Measurements from ENCODE around the gene C9orf72. TPM values are rescaled to one million over a fixed set of nuclear protein-coding genes. Genes with fewer than 3 reads are reported as not detected.
"Not testable (repeated sequence)": the region's sequence is repeated elsewhere in the genome, so short reads cannot be mapped to it uniquely, and the experiment has no call there.

C9orf72 gene, protein sequence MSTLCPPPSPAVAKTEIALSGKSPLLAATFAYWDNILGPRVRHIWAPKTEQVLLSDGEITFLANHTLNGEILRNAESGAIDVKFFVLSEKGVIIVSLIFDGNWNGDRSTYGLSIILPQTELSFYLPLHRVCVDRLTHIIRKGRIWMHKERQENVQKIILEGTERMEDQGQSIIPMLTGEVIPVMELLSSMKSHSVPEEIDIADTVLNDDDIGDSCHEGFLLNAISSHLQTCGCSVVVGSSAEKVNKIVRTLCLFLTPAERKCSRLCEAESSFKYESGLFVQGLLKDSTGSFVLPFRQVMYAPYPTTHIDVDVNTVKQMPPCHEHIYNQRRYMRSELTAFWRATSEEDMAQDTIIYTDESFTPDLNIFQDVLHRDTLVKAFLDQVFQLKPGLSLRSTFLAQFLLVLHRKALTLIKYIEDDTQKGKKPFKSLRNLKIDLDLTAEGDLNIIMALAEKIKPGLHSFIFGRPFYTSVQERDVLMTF
- total RNA-seq: 10 to 100 TPM; 12.8 to 15.2 TPM
- long read RNA-seq, transcript C9orf72-203 (11 exons, 3,200 nt): major isoform, 6 of 14 reads
- long read RNA-seq, partial matches to known transcripts: 3 of 14 reads
- long read RNA-seq, other reads (novel, unspliced or antisense): 2 of 14 reads

DNA sequence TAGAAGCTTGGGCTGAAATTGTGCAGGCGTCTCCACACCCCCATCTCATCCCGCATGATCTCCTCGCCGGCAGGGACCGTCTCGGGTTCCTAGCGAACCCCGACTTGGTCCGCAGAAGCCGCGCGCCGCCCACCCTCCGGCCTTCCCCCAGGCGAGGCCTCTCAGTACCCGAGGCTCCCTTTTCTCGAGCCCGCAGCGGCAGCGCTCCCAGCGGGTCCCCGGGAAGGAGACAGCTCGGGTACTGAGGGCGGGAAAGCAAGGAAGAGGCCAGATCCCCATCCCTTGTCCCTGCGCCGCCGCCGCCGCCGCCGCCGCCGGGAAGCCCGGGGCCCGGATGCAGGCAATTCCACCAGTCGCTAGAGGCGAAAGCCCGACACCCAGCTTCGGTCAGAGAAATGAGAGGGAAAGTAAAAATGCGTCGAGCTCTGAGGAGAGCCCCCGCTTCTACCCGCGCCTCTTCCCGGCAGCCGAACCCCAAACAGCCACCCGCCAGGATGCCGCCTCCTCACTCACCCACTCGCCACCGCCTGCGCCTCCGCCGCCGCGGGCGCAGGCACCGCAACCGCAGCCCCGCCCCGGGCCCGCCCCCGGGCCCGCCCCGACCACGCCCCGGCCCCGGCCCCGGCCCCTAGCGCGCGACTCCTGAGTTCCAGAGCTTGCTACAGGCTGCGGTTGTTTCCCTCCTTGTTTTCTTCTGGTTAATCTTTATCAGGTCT is at the start of gene C9orf72:
TSS of gene C9orf72 (minus strand) at position 564 of the 716 bp plus-strand sequence. CDS start 6,361 bp downstream, outside the sequence.
- intact Hi-C loops (cut with DNase I): no loop called here
- ATAC-seq: peak; percentile 97 to 98
- peak; percentile 82 for DNase-seq

DNA sequence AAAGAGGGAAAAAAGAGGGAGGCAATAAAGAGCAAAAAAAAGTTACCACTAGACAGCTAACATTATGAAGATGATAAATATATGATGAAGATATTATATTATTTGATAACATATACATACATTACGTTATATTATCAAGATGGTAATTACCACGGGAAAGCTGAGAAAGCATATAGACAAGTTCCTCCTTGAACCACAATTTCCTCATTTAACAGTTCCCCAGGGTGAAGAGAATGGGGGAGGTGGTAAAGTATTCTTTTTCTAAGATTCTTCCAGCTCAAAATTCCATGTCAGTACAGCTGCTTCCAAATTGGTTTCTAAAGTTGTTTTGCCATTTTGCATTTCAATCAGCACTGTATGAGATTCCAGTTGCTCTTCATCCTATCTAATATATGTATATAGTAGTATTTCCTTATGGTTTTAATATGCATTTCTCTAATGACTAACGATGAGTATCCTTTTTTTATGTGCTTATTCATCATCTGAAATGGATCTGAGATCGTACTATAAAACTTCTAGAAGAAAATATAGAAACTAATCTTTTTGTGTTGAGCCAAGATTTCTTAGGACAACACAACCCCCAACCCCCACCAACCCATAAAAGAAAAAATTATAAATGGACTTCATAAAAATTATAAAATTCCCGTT is 49.5 kb upstream of the C9orf72 start:
- DNase-seq (no peak), ATAC-seq (no peak)
- intact Hi-C loops (cut with DNase I): no loop called here

GRCh38 chr9:27619743-27620142 is 46.5 kb upstream of the C9orf72 start:
- DNase-seq: no peak
- intact Hi-C loops (cut with DNase I): no loop called here
- ATAC-seq: no peak

DNA sequence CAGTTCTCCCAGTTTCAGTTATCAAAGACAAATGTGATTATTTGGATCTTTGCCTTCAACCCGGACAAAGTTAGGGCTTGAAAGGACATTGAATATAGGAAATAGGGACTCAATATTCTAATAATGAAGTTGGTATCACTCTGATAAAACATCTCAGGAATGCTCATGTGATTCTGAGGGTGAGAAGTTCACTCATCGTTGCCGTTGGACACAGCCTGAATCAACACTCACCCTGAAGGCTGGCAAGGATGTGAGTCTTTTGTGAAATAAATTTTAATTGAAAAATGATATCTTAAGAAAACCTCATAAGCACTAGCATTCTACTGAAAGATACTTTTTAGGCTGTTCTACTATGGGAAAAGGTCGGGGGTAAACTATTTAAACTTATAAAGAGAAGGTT is 44.8 kb upstream of the C9orf72 start:
- no peak for DNase-seq
- intact Hi-C loops (cut with DNase I): no loop called here
- ATAC-seq: no peak

DNA sequence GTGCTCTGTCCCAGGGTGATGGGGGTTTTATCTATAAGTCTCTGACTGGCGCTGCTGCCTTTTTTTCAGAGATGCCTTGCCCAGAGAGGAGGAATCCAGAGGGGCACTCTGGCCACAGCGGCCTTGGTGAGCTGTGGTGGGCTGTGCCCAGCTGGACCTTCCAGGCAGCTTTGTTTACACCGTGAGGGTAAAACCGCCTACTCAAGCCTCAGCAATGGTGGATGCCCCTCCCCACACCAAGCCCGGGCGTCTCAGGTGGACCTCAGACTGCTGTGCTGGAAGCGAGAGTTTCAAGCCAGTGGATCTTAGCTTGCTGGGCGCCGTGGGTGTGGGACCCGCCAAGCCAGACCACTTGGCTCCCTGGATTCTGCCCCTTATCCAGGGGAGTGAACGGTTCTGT is 41.3 kb upstream of the C9orf72 start:
- ATAC-seq: no peak
- no peak for DNase-seq
- intact Hi-C loops (cut with DNase I): no loop called here

DNA sequence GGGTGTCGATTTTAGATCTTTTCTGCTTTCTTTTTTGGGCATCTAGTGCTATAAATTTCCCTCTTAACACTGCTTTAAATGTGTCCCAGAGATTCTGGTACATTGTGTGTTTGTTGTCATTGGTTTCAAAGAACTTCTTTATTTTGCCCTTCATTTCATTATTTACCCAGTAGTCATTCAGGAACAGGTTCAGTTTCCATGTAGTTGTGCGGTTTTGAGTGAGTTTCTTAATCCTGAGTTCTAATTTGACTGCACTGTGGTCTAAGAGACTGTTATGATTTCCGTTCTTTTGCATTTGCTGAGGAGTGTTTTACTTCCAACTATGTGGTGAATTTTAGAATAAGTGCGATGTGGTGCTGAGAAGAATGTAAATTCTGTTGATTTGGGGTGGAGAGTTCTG is 38.8 kb upstream of the C9orf72 start:
- ATAC-seq; DNase-seq; intact Hi-C loops (cut with DNase I): not testable (repeated sequence)

DNA sequence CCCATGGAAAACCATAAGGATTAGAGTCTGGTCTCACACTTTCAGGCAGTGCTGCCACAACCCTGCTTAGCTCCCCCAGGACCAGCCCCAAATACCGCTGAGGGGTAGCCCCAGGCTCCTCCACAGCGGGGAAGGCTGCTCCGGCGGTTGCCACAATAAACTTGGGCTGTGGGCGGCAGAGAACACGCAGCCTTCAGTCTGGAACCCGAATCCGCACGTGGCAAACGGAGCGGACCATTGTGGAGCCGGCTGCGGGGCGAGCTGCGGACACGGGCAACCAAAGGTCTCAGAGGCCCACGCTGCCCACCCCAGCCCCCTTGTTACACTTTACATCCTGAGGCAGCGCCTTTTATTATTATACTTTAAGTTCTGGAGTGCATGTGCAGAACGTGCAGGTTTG is 37.3 kb upstream of the C9orf72 start:
- intact Hi-C loops (cut with DNase I): no loop called here
- no peak for DNase-seq
- no peak for ATAC-seq

DNA sequence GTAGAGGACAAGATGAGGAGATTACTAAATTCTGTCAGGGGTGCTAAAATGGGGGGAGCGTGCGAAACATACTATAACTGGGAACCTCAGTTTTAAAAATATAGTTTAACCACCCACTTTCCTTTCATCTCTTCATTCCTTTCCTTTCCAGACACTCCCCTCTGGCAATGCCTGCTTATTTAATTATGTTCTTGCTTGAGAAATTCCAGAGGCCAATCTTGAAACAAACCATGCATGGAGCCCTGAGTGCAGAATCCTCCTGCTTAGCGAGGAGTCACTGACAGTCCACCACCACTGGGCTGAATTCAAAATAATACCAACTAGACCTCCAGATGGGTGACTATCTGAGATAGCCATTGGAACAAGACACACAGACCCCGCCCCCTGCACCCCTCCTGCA is 29.7 kb upstream of the C9orf72 start:
- no peak for DNase-seq
- ATAC-seq: no peak
- intact Hi-C loops (cut with DNase I): no loop called here

- ATAC-seq (peak in 1 of 2 donors; percentile 29), DNase-seq (no peak)
- intact Hi-C loops (cut with DNase I): no loop called here
These were observed 29.0 kb upstream of the C9orf72 start for GRCh38 chr9:27602142-27602861.

- no peak for DNase-seq
- no peak for ATAC-seq
- intact Hi-C loops (cut with DNase I): no loop called here
These were observed 28.1 kb upstream of the C9orf72 start for GRCh38 chr9:27601396-27601795.

DNA sequence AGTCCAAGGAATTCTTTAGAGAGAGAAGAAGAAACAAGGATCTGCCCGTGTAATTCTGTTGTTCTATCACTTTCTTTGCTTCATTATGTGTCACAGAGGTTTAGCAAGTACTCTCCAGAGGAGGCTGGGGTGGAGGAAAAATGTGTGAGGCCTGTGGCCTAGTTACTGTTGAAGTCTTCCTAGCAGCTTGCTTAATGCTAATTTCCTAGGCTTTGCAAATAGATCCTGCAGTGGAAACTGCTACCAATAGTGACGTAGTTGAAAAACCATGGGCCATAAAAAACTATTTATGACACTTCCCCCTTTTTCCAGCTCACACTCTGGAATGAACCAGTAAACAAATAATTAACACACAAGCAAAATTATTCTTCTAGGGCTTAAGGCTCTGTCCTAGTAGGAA is 27.0 kb upstream of the C9orf72 start:
- DNase-seq (no peak), ATAC-seq (peak; percentile 43 to 87)
- intact Hi-C loops (cut with DNase I): no loop called here

- DNase-seq (no peak), ATAC-seq (no peak)
- intact Hi-C loops (cut with DNase I): no loop called here
These were observed 26.6 kb upstream of the C9orf72 start for GRCh38 chr9:27599870-27600238.

DNA sequence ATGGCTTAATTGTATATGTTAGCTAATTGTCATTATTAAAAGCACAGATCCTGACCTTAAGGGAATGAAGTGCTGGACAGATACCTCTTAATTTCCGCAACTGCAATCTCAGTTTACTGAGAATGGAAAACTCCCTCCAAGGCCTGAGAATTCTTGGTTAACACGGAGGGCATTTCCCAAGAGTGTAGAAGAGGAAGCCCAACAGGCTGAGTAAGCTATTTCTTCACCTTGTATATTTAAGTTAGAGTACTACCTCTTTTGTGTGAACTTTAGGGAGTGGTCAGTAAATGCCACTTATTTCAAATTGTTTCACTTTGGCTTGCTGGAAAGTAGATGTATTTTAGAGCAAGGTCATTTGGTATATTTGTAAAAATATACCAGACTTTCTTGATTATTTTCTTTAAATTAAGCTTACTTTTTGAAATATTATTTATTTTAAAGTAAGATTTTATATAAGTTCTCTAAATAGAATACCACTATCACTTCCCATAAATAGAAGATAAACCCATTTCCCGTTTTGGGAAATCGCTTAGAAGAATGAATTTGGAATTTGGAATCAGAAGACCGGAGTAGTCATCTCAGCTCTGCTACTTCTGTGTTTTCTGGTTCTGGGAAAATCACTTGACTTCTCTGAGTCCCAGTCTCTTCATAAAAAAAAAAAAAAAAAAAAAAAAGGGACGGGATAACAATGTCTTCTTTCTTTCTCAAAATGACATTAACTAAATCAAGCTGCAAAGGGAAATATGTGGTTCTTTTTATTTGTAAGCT is 26.0 kb upstream of the C9orf72 start:
- intact Hi-C loops (cut with DNase I): no loop called here
- ATAC-seq (peak in 1 of 2 donors; percentile 60), DNase-seq (no peak)

GRCh38 chr9:27595733-27596132 is 22.5 kb upstream of the C9orf72 start:
- ATAC-seq (no peak), DNase-seq (no peak)
- intact Hi-C loops (cut with DNase I): no loop called here

- intact Hi-C loops (cut with DNase I): no loop called here
These were observed 18.4 kb upstream of the C9orf72 start for GRCh38 chr9:27591672-27592071.

DNA sequence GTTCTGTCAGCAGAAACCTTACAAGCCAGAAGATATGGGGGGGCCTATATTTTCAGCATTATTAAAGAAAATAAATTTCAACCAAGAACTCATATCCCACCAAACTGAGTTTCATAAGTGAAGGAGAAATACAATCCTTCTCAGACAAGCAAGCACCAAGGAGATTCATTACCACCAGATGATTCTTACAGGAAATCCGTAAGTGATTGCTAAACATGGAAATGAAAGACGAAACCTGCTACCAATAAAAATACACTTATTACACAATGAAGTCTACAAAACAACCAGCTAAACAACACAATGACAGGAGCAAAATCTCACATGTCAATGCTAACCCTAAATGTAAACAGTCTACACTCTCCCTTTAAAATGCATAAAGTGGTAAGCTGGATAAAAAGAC is 17.8 kb upstream of the C9orf72 start:
- intact Hi-C loops (cut with DNase I): no loop called here
- DNase-seq (no peak), ATAC-seq (no peak)

More at GRCh38 chr9:27591672-27592071, 18.4 kb upstream of the C9orf72 start:
- DNase-seq (no peak), ATAC-seq (no peak)

GRCh38 chr9:27590651-27591050 is 17.4 kb upstream of the C9orf72 start:
- ATAC-seq: no peak
- intact Hi-C loops (cut with DNase I): no loop called here
- no peak for DNase-seq

DNA sequence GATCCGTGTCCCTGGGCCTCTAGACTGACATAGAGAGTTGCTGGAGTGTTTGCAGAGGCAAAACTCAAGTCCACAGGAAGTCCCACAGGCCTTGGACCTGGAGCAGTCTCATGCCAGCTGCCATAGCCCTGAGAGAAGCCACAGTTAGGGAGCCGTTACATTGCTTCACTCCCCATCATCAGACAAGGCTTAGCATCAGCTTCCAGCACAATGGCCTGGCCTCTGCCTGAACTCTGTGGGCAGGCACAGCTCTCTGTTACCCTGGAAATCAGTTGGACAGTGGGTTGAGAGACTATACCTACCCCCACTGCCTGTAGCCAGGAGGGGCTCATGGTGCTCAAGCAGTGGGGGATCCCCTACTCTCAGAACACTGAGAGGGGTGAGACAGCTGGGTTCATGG is 16.2 kb upstream of the C9orf72 start:
- no peak for ATAC-seq
- intact Hi-C loops (cut with DNase I): no loop called here
- no peak for DNase-seq
